ENCODE data around the gene ITIH5. TPM values are rescaled to one million over a fixed set of nuclear protein-coding genes. Genes with fewer than 3 reads are reported as not detected.
A peak's percentile ranks its signal among the peaks of the same experiment; 100 is the strongest.

The ITIH5 gene
- total and polyA plus RNA-seq, 9 of the 15 experiments (the other 6 are each of a cell fraction or from before 2014, with no cell fraction given) = 0.52 to 4.5 (median 2.6) TPM

GRCh38 chr10:7686351-7687171, 19.8 kb upstream of the ITIH5 start:
- peak; percentile 65 for ATAC-seq
- in situ Hi-C loops (cut with MboI) (loop anchor here (10.0 kb wide), 1 partner anchor 162 kb away; no protein-coding TSS in a partner anchor), intact Hi-C loops (cut with micrococcal nuclease) (loop anchor here (1.0 to 5.0 kb wide), 3 partner anchors 161 to 1616 kb away; no protein-coding TSS in a partner anchor)
- no peak overlapping the region for H3K4me2 ChIP-seq (ENCODE audit: insufficient read depth, low read length)
- no peaks in the 10 kb centered on the region for H3K79me2 ChIP-seq (ENCODE audit: control insufficient read depth, insufficient read depth, low read length)
- no peaks in the 10 kb centered on the region for H3K27me3 ChIP-seq (ENCODE audit: control insufficient read depth in 2 of 2, insufficient read depth in 2 of 2, low read length in 2 of 2)
- no peaks in the 10 kb centered on the region for H3K4me1 ChIP-seq (replicated peaks in 1 of 2; ENCODE audit: control insufficient read depth in 2 of 2, insufficient read depth in 2 of 2, low read length in 2 of 2)
- no peak overlapping the region for H3K4me3 ChIP-seq
- BruUV-seq (replicated peaks) = no TSS peak
- CTCF ChIA-PET (ENCODE audit: low intra/inter-chr PET ratio) = interaction anchor here (0.6 to 1.7 kb wide), 2 partner anchors 161 to 570 kb away, joined by 3 to 22 read pairs; no protein-coding TSS in a partner anchor
- FAIRE-seq = no peak
- POLR2A ChIA-PET = interaction anchor here (1.0 kb wide), 2 partner anchors 17 to 33 kb away, joined by 3 read pairs; no protein-coding TSS in a partner anchor
- H2AFZ ChIP-seq (ENCODE audit: low read depth, low read length) = peak overlapping the region; percentile 26; the same call in 1 of the 2 replicates
- no peak overlapping the region for H3K9ac ChIP-seq (ENCODE audit: insufficient read depth in 1 of 2, low read depth in 2 of 2, low read length in 2 of 2)
- DNase-seq (ENCODE audit: extremely low read depth in 1 of 4, low spot score in 3 of 4) = no peak
- WGBS (ENCODE audit: insufficient coverage, low coverage, missing lambda C conversion rate) = 19% methylated on average over 13 of the region's 13 CpGs
- H3K9me3 ChIP-seq (replicated peaks; ENCODE audit: control insufficient read depth, insufficient read depth, low read depth, low read length) = peaks cover 2% of the 10 kb centered on the region; the same call in 1 of the 2 replicates
- H4K20me1 ChIP-seq (replicated peaks; ENCODE audit: control insufficient read depth, insufficient read depth, low read length) = no peaks in the 10 kb centered on the region
- no peaks in the 10 kb centered on the region for H3K9me1 ChIP-seq (ENCODE audit: control insufficient read depth, insufficient read depth, low read length)
- no peaks in the 10 kb centered on the region for H3K36me3 ChIP-seq (ENCODE audit: control insufficient read depth, insufficient read depth, low read length)
- H3K27ac ChIP-seq (ENCODE audit: extremely low read depth, low read depth, low read length) = no peak overlapping the region
- TF ChIP-seq CBFB (CRISPR knock-in tag; IDR thresholded peaks at IDR 0.05) (no peak), ZNF609 (CRISPR knock-in tag; IDR thresholded peaks at IDR 0.05; ENCODE audit: borderline replicate concordance) (no peak), DEAF1 (CRISPR knock-in tag; IDR thresholded peaks at IDR 0.05) (no peak), HNRNPH1 (optimal IDR thresholded peaks at IDR 0.05; ENCODE audit: low read depth, low read length) (no peak), NELFE (IDR thresholded peaks at IDR 0.05; ENCODE audit: insufficient read depth, insufficient read length) (no peak), RNF2 (IDR thresholded peaks at IDR 0.05) (no peak), NONO (IDR thresholded peaks at IDR 0.05; ENCODE audit: low read depth in 2 of 2, low read length in 1 of 2) (no peak), PURB (CRISPR knock-in tag; IDR thresholded peaks at IDR 0.05; ENCODE audit: low read depth) (no peak)
